Activated CD4-positive, alpha-beta T cell treated with anti-CD3 and anti-CD28 coated beads, Interleukin-2, amount 50 U/mL, for 24 hours (primary cell): ENCODE results near the gene MICALL2.

ENCODE experiments used
- DNase-seq, 2 donors: peaks; one replicate each; pipeline ENCODE4 v3.0.0-alpha.2; 2020; ENCODE audit warnings: low read depth in 1 of 2, low spot score in 1 of 2

The MICALL2 gene

GRCh38 chr7:1419310-1419634, 40.0 kb downstream of the MICALL2 start:
- no peak for DNase-seq

GRCh38 chr7:1418505-1419309, 40.6 kb downstream of the MICALL2 start:
- no peak for DNase-seq

GRCh38 chr7:1415389-1415990, 43.8 kb downstream of the MICALL2 start:
- DNase-seq = no peak

DNA sequence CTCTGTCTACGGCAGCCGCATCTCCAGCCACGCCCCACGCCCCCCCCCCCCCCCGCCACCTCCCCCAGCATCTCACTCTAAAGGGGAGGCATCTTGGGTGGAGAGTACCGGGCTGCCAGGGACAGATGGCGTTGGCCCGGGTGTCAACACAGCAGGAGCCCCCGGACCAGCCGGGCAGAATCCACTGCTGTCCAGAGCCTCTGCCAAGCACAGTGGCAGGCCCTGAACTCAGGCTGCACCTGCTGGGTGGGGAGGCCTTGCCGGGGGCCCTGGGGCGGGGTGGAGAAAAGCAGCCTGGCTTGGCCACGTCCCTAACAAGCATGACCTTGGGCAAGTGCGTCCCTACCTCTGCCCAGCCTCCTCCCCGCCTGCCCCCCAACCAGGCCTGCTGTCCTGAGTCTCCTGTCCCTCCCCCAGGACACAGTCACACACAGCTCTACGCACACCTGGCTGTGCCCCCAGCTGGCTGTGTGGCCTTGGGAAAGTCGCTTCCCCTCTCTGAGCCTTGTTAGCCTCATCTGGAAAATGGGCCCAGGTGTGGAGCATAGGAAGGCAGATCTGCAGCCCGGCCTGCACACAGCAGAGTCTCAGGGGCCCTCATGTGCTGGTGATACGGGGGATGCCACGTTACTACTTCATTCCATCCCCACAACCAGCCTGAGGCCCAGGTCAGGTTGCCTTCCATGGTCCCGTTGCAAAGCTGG, 45.2 kb downstream of the MICALL2 start:
- no peak for DNase-seq

DNA sequence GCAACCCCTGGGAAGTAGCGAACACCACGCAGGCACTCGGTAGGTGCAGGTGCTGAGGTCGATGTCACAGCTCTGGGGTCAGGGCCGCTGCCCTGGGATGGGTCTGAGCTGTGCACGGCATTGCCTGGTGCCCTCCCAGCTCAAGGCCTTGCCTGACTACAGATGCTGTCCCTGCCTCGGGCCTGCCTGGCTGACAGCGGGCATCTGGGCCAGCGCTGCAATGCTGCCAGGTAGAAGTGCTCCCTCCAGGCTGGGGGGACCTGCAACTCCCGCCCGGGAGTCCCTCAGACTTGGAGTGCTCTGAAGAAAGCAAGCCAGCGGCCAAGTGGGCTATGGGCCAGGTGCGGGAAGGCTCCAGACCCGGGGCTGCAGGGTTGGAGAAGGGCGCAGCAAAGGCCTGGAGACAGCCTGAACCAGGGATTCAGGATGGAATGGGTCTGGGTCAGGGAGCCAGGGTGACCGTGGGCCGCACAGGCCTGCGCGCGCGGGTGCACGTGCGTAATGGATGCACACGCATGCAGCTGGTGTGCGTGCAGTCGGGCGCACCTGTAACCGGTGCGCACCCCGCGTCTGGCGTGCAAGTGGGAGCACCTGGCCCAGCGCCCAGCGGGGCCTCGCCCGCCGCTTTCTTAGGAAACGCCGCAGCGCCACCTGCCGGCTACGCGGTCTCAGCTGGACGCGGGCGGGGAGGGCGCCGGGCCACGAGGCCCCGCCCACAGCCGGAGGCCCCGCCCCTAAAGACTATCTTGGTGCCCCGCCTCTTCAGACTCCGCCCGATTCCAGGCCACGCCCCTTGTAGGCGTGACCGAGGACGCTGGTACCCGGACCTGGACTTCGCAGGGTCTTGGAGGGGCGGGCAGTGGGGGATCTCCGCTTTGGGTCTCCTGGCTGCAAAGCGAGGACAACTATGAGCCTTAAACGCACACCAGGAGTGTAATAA, 46.7 kb downstream of the MICALL2 start:
- DNase-seq = peak; percentile 81 to 87

DNA sequence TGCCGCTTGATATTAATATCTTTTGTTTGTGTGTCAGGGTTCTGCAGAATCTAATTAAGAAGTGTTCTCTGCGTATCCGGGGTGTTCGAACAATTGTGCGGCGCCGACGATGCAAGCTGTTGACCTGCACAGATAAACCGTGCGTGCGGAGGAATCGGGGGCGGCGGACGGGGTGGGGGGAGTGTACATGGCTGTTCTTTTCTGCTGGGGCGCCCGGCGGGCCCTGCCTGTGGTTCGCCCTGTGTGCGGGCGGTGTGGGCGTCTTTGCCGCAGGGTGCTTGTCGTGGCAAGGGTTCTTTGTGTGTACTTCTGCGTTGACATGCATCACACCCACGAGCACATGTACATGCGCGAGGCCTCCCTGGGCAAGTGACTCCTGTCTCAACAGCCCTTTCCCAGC, 47.9 kb downstream of the MICALL2 start:
- no peak for DNase-seq

DNA sequence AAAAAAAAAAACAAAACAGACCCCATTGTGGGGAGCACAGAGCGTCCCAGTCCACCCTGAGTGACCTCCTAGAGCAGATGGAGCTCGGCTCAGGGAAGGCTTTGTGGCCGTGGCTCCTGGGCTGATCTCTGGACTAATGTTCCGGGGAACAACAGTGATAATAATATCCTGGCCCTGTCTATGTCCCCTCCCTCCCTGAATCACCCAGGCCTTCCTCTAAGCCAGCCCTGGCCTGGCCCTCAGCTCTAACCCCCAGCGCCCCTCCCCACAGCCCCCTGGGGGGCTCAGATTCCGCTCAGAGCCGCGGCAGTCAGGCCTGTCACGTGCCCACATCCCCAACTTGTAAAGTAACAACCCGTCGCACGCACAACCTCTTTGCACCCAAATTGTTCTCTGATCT, 48.3 kb downstream of the MICALL2 start:
- no peak for DNase-seq

DNA sequence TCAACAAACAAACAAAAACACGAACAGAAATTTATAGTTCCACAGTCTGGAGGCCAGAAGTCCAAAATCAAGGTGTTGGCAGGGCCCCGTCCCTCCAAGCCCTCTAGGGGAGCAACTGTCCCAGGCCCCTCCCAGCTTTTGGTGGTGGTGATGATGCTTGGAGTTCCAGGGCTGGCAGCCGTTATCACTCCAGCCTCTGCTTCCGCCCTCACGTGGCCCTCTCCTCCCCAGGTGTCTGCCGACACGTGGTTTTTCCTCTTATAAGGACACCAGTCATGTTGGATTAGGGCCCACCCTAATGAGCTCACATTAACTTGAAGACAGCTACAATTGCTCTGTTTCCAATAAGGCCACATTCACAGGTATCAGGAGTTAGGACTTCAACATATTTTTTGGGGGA, 49.7 kb downstream of the MICALL2 start:
- no peak for DNase-seq

GRCh38 chr7:1408466-1408865, 50.8 kb downstream of the MICALL2 start:
- DNase-seq = no peak

DNA sequence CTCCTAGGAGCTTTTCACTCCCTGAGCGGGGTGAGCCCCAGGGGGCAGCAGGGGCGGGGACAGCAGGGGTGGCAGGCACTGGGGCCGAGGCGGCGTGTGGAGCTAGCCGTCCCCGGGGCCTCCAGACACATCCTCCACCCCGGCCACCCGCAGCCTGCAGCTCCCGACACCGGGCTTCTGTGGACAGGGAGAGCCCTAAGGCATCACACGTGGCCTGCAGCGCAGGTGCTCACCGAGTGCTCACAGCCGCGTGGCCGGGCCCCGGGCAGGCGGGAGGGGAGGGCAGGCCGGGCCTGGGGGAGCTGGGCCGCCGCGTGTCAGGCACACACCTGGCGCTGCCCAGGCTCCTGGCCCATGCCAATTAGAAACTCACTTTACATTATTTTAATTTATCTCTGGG, 51.4 kb downstream of the MICALL2 start:
- no peak for DNase-seq

- DNase-seq = no peak
Measured at GRCh38 chr7:1404898-1405548, 54.2 kb downstream of the MICALL2 start.

DNA sequence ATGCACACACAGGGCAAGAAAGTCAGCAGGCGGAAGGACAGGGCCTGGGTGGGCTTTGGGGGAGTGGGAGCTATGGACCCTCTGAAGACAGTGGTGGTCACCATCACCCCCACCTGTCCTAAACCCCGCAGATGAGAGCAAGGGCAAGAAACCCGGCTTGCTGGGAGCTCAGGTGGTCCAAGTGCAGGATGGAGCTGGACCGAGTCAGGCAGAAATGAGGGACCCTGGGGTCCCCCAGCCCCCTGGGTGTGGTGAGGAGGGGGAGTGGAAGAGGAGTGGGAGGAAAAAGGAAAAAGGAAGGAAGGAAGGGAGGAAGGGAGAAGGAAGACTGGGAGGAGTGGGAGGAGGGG, 54.8 kb downstream of the MICALL2 start:
- DNase-seq = no peak

- DNase-seq = no peak
Measured at GRCh38 chr7:1403638-1404459, 55.4 kb downstream of the MICALL2 start.

DNA sequence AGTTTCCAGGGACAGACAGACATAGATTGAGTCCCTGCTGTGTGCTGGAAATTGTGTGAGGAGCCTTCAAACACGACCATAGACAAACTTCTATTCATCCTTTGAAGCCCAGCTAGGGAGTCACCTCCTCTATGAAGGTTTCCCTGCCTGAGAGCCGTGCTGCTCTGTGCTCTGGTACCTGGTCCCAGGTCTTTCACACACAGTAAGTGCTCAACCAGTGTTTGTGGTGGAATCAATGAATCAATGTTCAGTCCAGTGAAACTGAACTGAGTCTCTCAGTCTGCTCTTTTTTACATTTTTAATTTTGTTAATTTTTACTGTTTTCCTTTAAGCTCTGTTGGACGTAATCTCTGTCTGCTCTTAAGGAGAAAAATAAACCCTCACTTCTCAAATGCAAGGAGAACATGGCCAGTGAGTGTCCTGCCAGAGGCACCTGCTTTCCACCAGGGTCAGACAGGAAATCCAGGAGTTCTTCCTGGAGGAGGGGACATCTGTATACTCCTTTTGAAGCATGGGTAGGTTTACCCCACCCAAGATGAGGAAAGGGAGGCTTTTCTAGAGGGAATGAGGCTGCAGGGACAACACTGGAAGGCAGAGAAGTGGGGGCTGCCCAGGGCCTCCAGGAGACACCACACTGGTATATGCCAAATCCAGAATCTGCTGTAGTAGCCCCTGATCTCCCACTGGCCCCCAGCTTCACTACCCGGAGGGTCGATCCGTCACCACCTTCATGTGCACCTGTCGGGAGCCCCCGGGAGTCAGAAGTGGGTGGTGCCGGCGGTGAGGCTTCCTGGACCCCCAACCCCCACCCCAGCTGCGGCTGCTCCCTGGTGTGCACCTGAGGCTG, 56.3 kb downstream of the MICALL2 start:
- DNase-seq = no peak

GRCh38 chr7:1402110-1402790, 57.0 kb downstream of the MICALL2 start:
- no peak for DNase-seq

DNA sequence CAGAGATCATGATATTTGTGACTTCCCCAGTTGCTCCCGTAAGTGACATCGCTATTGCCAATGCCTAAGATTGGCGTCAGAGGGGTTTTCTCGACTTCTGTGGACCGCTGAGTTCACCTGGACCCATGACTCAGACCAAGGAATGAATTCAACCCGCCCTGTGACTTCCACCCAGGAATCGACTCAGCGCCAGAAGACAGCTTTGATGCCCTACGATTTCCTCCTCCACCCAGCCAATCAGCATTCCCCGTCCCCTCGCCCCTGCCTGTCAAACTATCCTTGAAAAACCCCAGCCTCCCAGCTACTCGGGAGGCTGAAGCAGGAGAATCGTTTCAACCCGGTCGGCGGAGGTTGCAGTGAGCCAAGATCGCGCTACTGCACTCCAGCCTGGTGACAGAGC, 58.3 kb downstream of the MICALL2 start:
- DNase-seq = no peak

GRCh38 chr7:1400371-1400770, 58.9 kb downstream of the MICALL2 start:
- no peak for DNase-seq

DNA sequence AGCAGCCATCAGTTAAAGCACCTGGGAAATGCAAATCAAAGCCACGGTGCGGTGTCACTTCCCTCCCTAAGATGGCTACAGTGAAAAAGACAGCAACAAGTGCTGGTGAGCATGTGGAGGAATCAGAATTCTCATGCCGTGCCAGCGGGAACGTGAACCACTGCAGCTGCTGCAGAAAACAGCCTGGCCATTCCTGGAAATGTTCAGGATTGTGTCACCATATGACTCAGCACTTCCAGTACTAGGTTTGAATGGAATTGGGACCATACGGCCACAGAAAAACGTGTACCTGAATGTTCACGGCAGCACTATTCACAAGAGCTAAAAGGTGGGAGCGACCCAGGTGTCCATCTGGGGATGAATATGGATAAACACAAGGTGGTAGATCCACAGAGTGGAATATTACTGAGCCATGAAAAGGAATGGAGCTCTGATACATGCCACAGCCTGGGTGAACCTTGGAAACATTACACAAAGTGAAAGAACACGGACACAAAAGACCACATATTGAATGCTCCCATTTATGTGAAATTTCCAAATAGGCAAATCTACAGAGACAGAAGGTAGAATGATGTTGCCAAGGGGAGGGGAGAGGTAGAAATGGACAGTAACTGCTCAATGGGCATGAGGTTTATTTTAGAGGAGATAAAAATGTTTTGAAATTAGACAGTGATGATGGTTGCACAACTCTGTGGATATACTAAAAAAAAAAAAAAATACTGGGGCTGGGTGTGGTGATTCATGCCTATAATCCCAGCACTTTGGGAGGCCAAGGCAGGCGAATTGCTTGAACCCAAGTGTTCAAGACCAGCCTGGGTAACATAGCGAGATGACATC, 61.6 kb downstream of the MICALL2 start:
- no peak for DNase-seq
